Body of pancreas (tissue), 4 donors: ENCODE measurements around the gene CFAP299.

Experiments
- POLR2A ChIP-seq, 3 donors: fragments of 450-650 bp; IDR thresholded peaks; one replicate each; pipeline ENCODE4 v1.6.1; 2016; ENCODE audit warnings: antibody characterized with exemption in 3 of 3, mild to moderate bottlenecking in 2 of 3
- TF ChIP-seq, protein P1 (sequence below), 7 experiments: fragments of 450-650 bp in 4 of 7; fragments of 200-600 bp in 3 of 7; sonication (generic) in 3 of 7; IDR thresholded peaks; one replicate each; pipeline ENCODE4 v1.5.1; 2016 to 2019; ENCODE audit warnings: antibody characterized with exemption in 7 of 7

DNA sequence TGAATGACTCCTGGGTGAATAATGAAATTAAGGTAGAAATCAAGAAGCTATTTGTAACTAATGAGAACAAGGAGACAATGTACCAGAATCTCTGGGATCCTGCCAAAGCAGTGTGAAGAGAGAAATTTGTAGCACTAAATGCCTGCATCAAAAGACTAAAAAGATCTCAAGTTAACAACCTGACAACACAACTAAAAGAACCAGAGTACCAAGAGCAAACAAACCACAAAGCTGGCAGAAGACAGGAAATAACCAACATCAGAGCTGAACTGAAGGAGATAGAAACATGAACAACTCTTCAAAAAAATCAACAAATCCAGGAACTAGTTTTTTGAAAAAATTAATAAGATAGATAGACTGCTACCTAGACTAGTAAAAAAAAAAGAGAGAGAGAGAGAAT is 8.4 kb downstream of the CFAP299 start:
- TF ChIP-seq, protein P1, sequence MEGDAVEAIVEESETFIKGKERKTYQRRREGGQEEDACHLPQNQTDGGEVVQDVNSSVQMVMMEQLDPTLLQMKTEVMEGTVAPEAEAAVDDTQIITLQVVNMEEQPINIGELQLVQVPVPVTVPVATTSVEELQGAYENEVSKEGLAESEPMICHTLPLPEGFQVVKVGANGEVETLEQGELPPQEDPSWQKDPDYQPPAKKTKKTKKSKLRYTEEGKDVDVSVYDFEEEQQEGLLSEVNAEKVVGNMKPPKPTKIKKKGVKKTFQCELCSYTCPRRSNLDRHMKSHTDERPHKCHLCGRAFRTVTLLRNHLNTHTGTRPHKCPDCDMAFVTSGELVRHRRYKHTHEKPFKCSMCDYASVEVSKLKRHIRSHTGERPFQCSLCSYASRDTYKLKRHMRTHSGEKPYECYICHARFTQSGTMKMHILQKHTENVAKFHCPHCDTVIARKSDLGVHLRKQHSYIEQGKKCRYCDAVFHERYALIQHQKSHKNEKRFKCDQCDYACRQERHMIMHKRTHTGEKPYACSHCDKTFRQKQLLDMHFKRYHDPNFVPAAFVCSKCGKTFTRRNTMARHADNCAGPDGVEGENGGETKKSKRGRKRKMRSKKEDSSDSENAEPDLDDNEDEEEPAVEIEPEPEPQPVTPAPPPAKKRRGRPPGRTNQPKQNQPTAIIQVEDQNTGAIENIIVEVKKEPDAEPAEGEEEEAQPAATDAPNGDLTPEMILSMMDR (IDR thresholded peaks at IDR 0.05), result no peak
- TF ChIP-seq POLR2A (IDR thresholded peaks at IDR 0.05), result no peak
